Urinary bladder (tissue), 4 donors: ENCODE results near the gene AKT3. TPM values are rescaled to one million over a fixed set of nuclear protein-coding genes. Genes with fewer than 3 reads are reported as not detected.
A peak's percentile ranks its signal among the peaks of the same experiment; 100 is the strongest.
"Not testable (repeated sequence)": the region's sequence is repeated elsewhere in the genome, so short reads cannot be mapped to it uniquely, and the experiment has no call there.

Experiments used
- DNase-seq: peaks from one replicate; pipeline ENCODE4 v3.0.0-alpha.2; 2015; ENCODE audit errors: extremely low spot score
- H3K27ac ChIP-seq: one replicate; pipeline ENCODE4 v1.5.1; 2013; ENCODE audit warnings: low read depth, mild to moderate bottlenecking, moderate library complexity
- H3K36me3 ChIP-seq: one replicate; pipeline ENCODE4 v1.6.1; 2013; ENCODE audit warnings: mild to moderate bottlenecking, moderate library complexity; ENCODE audit not compliant: insufficient read depth
- H3K4me1 ChIP-seq: one replicate; pipeline ENCODE4 v1.6.1; 2013; ENCODE audit warnings: mild to moderate bottlenecking, moderate library complexity; ENCODE audit not compliant: insufficient read depth
- H3K4me3 ChIP-seq: one replicate; pipeline ENCODE4 v1.5.1; 2013; ENCODE audit warnings: low read depth, low read length
- WGBS: extraction: QIAGEN DNeasy Blood & Tissue Kit; methylation state at CpG from one replicate; pipeline ENCODE4 v1.1.7; 2013; 5-methylcytosine and 5-hydroxymethylcytosine counted together
- polyA plus RNA-seq: library from polyadenylated mRNA; stranded (reverse); fragments of 200-250 nt; gene quantifications from one replicate; pipeline ENCODE4 v1.2.3, GENCODE V29; 2013
- total RNA-seq: library from RNA; depleted of rRNA; stranded (reverse); fragments of >200 nt; gene quantifications from one replicate; pipeline ENCODE4 v1.2.3, GENCODE V29; 2014
- donor health status: healthy with polysubstance abuse.
- donor health status: healthy.

Gene AKT3
- total RNA-seq: 94.3 TPM
- 43.0 TPM for polyA plus RNA-seq

DNA sequence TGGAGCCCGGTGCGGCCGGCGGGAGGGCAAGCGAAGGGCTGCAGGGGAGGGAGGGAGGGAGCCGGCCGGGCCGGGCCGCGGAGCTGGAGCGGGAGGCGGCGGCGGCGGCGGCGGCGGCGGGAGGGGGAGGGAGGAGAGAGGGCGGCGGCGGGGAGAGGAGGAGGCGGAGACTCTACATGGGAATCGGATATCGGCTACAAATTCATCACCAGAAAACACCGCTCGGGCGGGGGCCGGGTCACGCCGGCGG is at the start of gene AKT3:
Gene AKT3 (minus strand): TSS at position 42 of the 250 bp plus-strand sequence. CDS start 7,073 bp downstream, outside the sequence.
- no peak for DNase-seq
- Histone ChIP-seq H3K36me3 (no peaks in the 10 kb centered on the region), H3K4me1 (no peaks in the 10 kb centered on the region), H3K4me3 (peak within 1 kb of the TSS; percentile 98), H3K27ac (peak within 1 kb of the TSS; percentile 96)
- 0% methylated on average over 15 of the region's 32 CpGs for WGBS

DNA sequence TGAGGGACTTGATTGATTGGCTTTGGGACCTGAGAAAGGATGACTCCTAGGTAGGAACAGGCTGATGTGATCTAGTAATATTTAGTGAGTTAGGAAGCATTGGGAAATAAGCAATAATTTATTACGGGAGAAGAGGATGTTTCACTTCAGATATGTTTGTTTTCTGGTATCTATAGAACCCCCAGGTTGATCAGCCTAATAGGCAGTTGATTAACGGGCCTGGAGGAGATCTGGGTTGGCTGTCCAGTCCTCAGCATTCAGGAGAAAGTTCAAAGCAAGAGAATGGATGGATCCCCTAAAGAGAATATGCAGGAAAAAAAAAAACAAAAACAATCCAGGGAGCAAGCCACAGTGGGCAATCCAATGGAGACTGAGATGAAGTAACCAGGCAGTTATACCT is 48.2 kb upstream of the AKT3 start:
- WGBS: 81% methylated on average over 2 of the region's 2 CpGs
- no peak overlapping the region for H3K4me3 ChIP-seq

DNA sequence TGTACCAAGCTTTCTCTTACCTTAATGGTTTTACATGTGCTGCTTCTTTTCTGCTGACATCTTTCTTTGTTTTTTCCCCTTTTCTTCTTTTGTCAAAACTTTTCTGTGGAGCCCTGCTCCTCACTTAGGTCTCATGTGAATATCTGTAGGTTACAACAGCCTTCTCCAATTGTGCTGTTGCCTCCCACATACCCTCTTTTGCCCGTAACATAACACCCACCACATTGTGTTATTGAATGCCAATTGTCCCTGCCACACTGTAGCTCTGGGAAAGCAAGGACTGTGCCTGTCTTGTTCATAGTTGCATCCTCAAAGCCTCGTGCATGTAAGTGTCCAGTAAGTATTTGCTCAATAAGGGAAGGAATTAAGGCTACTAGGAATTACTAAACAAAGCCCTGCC is 46.3 kb upstream of the AKT3 start:
- Histone ChIP-seq H3K4me1 (no peaks in the 10 kb centered on the region), H3K4me3 (no peak overlapping the region), H3K36me3 (no peaks in the 10 kb centered on the region), H3K27ac (no peak overlapping the region)
- WGBS: 61% methylated on average over 2 of the region's 2 CpGs
- DNase-seq: no peak

More for the DNA sequence above, 48.2 kb upstream of the AKT3 start:
- no peak for DNase-seq
- Histone ChIP-seq H3K4me1 (no peaks in the 10 kb centered on the region), H3K27ac (no peak overlapping the region), H3K36me3 (no peaks in the 10 kb centered on the region)

DNA sequence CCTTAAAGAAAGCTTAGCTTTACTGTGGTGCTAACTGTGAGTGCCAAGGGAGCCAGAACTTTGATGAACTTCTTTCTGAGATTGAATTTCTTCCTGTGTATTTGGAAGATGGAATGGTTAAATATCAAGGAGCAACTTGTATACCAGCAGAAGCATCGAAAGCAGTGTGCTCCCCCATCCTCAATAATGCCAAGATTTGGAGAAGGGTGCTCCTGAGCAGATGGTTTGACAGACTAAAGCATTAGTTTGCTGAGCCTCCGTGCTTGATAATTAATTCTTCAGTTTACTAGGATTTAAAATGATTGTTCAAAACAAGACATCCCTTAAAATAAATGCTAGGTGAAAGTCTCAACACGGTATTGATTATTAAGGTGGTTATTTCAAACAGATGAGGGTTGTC is 42.4 kb upstream of the AKT3 start:
- H3K27ac ChIP-seq: no peak overlapping the region
- 74% methylated on average over 3 of the region's 3 CpGs for WGBS
- no peaks in the 10 kb centered on the region for H3K36me3 ChIP-seq
- no peak for DNase-seq
- no peak overlapping the region for H3K4me3 ChIP-seq
- H3K4me1 ChIP-seq: no peaks in the 10 kb centered on the region

DNA sequence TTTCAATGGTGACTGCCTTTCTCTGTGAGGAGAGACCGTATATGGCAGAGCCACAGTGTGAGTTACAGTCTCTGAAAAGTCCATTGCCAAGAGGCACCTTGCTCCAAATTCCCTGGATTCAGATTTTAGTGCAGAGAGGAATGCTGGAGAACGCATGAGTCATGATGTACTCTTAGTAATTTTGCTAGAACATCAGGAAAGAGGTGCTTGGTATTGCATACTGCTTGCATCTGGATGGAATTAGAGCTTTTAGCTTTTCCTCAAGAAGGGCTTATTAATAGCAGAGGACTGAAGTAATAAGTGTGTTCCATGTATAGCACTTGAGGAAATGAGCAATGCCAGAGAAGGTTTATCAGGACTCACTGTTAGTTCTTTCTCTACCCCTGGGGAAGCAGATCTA is 40.5 kb upstream of the AKT3 start:
- no peak overlapping the region for H3K27ac ChIP-seq
- no peaks in the 10 kb centered on the region for H3K36me3 ChIP-seq
- DNase-seq: no peak
- no peaks in the 10 kb centered on the region for H3K4me1 ChIP-seq
- 59% methylated on average over 2 of the region's 2 CpGs for WGBS
- no peak overlapping the region for H3K4me3 ChIP-seq

DNA sequence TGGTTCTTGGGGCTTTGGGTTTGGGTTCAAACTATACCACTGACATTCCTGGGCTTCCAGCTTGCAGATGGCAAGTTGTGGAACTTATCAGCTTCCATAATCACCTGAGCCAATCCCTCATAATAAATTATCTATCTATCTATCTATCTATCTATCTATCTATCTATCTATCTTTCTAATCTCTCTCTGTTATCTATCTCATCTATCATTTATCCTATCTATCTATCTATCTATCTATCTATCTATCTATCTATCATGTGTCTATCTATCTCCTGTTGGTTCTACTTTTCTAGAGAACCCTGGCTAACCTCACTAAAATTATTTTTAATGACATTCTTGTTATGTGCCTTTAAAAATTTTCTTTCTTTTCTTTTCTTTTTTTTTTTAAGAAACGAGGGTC is 35.8 kb upstream of the AKT3 start:
- 37% methylated on average over 1 of the region's 1 CpG for WGBS
- Histone ChIP-seq H3K36me3 (no peaks in the 10 kb centered on the region), H3K27ac (no peak overlapping the region)

DNA sequence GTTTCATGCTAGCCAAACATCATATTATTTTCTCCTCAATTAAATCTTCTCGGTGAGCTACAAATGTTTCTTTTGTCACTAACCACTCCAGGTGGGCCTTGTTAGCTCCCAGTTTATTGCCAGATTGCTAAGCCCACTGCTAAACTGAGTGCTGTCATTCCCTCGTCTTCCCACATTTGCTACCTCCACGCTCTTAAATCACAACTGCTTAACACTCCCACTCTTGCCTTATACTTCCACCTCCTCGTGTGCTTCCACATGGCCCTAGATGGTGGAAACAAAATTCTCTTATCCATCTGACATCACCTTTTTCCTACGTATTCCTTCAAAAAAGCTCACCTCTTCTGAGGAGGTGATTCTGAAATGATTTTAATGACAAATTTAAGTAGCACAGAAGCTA is 34.6 kb upstream of the AKT3 start:
- no peaks in the 10 kb centered on the region for H3K4me1 ChIP-seq
- H3K4me3 ChIP-seq: no peak overlapping the region
- WGBS: 41% methylated on average over 5 of the region's 5 CpGs
- no peaks in the 10 kb centered on the region for H3K36me3 ChIP-seq
- DNase-seq: no peak
- no peak overlapping the region for H3K27ac ChIP-seq

More for the DNA sequence above, 35.8 kb upstream of the AKT3 start:
- no peak for DNase-seq
- Histone ChIP-seq H3K4me1 (no peaks in the 10 kb centered on the region), H3K4me3 (no peak overlapping the region)

DNA sequence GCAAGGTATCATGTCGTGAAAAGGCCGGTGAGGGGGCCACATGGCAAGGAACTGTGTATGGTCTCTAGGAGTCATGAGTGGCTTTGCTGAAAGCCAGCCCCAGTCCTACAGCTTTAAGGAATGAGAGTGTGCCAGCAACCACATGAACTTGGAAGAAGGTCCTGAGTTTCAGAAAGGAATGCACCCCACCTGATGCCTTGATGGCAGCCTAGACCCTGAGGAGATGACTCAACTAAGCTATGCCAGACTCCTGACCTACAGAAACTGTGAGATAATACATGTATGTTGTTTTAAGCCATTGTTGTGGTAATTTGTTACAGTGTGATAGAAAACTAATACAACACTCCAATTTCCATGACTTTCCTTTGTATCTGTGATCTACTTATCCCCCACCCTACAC is 33.5 kb upstream of the AKT3 start:
- no peak for DNase-seq
- Histone ChIP-seq H3K36me3 (no peaks in the 10 kb centered on the region), H3K27ac (no peak overlapping the region), H3K4me3 (no peak overlapping the region), H3K4me1 (no peaks in the 10 kb centered on the region)
- WGBS: 83% methylated on average over 2 of the region's 2 CpGs

DNA sequence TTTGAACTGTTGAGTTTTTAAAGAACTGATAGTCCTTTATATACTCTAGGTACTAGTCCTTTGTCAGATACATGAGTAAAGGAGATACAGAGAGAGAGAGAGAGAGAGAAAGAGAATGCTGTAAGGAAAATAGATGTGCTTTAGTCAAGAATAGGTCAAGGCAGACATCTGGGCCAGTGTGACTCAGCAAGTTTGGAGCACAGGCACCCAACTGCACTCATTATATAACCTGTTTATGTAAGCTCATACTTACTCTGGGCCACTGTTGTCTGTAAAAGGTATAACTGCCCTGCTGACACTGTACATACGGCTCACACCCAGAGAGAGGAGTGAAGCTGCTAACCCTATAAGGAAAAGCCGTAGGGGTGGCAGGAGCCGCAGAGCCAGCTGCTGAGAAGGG is 32.2 kb upstream of the AKT3 start:
- H3K36me3 ChIP-seq: no peaks in the 10 kb centered on the region
- DNase-seq: no peak

DNA sequence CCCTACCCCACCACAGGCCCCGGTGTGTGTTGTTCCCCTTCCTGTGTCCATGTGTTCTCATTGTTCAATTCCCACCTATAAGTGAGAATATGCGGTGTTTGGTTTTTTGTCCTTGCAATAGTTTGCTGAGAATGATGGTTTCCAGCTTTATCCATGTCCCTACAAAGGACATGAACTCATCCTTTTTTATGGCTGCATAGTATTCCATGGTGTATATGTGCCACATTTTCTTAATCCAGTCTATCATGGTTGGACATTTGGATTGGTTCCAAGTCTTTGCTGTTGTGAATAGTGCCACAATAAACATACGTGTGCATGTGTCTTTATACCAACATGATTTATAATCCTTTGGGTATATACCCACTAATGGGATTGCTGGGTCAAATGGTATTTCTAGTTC is 27.0 kb upstream of the AKT3 start:
- not testable (repeated sequence) for H3K4me1 ChIP-seq
- WGBS: 96% methylated on average over 3 of the region's 3 CpGs

More for the DNA sequence above, 32.2 kb upstream of the AKT3 start:
- Histone ChIP-seq H3K4me3 (no peak overlapping the region), H3K27ac (no peak overlapping the region), H3K4me1 (no peaks in the 10 kb centered on the region)
- 89% methylated on average over 3 of the region's 3 CpGs for WGBS

DNA sequence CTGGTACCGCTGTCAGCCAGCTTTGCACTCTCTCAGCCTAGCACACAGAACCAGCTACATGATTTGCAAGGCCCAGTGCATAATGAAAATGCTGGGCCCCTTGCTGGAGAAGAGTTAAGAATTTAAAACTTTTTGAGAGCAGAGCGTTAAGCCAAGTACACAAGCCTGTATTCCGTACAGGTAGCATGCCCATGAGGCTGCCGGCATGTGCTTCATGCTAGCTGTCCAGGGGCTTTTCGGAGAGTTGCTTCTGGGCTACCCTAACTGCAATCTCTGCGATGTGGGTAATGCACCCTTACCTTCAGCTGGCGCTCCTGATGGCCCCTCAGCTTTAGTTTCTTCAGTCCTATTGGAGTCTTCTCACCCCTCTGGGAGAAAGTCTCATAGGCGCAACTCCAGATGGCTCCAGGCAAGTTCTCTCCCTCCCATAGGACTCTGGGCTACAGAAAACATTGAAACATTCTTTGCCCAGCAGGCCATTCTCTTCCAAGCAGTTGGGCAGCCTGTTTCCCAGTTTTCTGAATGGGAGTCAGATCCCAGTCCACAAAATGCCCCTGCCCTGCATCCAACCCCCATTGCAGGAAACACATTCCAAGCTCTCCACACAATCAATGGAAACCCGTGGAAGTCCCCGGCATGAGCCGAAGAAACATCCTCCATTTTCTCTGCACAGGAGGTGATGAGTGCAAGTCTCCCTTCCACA is 5.7 kb upstream of the AKT3 start:
- 89% methylated on average over 11 of the region's 11 CpGs for WGBS

More for the DNA sequence above, 27.0 kb upstream of the AKT3 start:
- H3K36me3 ChIP-seq, H3K27ac ChIP-seq, DNase-seq, H3K4me3 ChIP-seq: not testable (repeated sequence)

DNA sequence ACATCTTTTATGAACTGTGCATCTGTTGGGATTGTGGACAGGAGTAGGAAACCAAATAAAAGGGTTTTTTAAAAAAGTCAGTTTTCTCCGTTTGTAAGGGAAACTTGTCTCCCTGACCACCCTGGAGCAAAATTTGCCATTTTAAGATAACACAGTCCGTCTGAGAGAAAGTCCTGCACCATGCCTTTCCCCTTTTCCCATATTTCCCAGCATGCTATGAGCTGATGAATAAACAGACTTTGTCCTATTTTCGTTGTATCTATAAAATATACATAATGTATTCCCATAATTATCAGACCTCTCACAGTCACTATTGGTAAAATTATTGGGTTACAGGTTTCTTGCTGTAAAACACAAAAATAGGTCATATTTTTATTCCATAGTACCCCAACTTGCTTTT is 1.7 kb upstream of the AKT3 start:
- WGBS: 25% methylated on average over 3 of the region's 3 CpGs
- H3K4me3 ChIP-seq: no peak overlapping the region
- H3K4me1 ChIP-seq: no peaks in the 10 kb centered on the region
- no peak for DNase-seq
- H3K27ac ChIP-seq: no peak overlapping the region
- H3K36me3 ChIP-seq: no peaks in the 10 kb centered on the region

More for the DNA sequence above, 5.7 kb upstream of the AKT3 start:
- H3K4me3 ChIP-seq: no peak overlapping the region
- no peaks in the 10 kb centered on the region for H3K4me1 ChIP-seq
- no peak overlapping the region for H3K27ac ChIP-seq
- DNase-seq: no peak
- H3K36me3 ChIP-seq: no peaks in the 10 kb centered on the region

DNA sequence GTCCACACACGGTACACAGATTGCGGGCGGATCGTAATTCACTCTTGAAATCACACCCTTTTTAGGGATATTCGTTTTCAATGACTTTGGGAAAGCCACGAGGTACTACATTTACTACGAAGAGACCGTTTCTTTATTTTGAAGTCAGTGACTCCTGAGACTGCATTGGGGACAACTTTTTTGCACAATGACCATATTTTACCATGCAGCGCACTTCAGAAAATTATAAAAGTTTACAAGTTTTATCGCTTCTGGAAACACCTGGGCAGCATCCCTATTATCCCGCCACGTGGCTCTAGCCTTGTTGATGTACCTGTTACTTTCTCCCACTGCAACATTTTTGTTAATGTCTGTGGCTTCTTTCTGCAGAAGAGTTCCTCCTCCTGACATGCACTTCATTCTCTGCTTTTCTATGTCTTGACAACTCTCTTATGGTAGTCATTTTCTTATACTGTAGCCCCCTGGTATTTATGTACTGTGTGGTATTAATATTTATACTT is 1.3 kb upstream of the AKT3 start:
- peak overlapping the region; percentile 96 for H3K27ac ChIP-seq
- peak overlapping the region; percentile 98 for H3K4me3 ChIP-seq
- DNase-seq: no peak
- 4% methylated on average over 12 of the region's 12 CpGs for WGBS
- no peaks in the 10 kb centered on the region for H3K4me1 ChIP-seq
- H3K36me3 ChIP-seq: no peaks in the 10 kb centered on the region

DNA sequence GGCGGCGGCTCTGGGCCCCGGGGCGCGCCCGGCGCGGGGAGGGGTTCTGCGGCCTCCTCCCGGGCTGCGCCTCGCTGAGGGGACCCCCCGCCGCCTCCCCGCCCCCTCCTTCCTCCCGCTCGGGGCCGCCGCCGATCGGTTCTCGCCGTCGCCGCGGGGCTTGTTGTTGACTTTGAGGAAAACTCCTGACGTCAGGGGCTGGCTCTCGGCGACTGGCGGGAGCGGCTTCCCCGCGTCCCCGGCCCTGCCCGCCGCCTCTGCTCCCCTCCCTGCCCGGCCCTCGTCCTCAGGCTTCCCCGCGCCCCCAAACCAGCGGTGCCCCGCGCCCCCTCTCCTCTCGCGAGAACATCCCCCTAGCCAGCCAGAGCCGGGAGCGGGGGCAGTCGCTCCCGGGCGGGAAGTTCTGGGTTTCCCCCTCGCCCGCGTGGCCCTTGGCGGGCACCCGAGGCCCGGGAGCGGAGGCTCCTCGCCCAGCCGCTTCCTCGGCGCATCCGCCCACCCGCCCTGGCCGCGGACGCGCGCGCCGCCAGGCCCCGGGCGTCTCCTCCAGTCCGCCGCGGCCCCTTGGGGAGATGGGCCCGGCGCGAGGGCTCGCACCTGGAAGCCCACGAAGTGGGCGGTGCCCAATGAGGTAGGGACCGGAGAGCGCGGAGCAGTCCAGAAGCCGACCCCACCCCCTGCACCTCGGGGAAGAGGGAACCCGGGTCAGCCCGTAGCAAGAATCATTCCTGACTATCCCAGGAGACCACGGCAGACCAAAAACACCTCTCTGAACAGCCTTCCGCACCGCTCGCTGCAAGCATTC is 611 bp upstream of the AKT3 start:
- under 1% methylated on average over 92 of the region's 92 CpGs for WGBS
- Histone ChIP-seq H3K27ac (peak overlapping the region; percentile 96), H3K36me3 (no peaks in the 10 kb centered on the region), H3K4me3 (peak overlapping the region; percentile 98), H3K4me1 (no peaks in the 10 kb centered on the region)
- DNase-seq: no peak
